Right lobe of liver (tissue), 4 donors: ENCODE measurements around the gene ATP1B3.

Experiments
- CTCF ChIP-seq, 4 donors: fragments of 200-600 bp in 3 of 4; fragments of 450-650 bp in 1 of 4; IDR thresholded peaks; one replicate each; pipeline versions ENCODE4 v1.5.1 to v1.8.0; 2016 to 2022; ENCODE audit warnings: antibody characterized with exemption in 4 of 4, mild to moderate bottlenecking in 2 of 4
- POLR2A ChIP-seq: fragments of 450-650 bp; IDR thresholded peaks from one replicate; pipeline ENCODE4 v1.6.1; 2017; ENCODE audit warnings: antibody characterized with exemption, mild to moderate bottlenecking
- donor health status: DM: no; HTN: no; CAD: no.
- donor health status: DM: no; HTN: no; CAD: no.
- donor health status: DM: no; HTN: yes; CAD: no.

GRCh38 chr3:141898908-141899307, 22.5 kb downstream of the ATP1B3 start:
- no peak for TF ChIP-seq CTCF (IDR thresholded peaks at IDR 0.05)
- no peak for TF ChIP-seq POLR2A
